ENCODE measurements around the gene ANKRD11.

GRCh38 chr16:89511374-89511773, 21.0 kb upstream of the ANKRD11 start:
- TF ChIP-seq CTCF (IDR thresholded peaks at IDR 0.05), result no peak
- TF ChIP-seq POLR2A (IDR thresholded peaks at IDR 0.05), result no peak
